Measurements from ENCODE around the gene NBAS. TPM values are rescaled to one million over a fixed set of nuclear protein-coding genes. Genes with fewer than 3 reads are reported as not detected.

NBAS gene
- total and polyA plus RNA-seq, 2 donors (not counting 1 experiment from before 2014, with no cell fraction given), result 27.0 to 124 TPM

- H3K79me2 ChIP-seq (ENCODE audit: control insufficient read depth, insufficient read depth, low read length), result no peaks in the 10 kb centered on the region
- H3K27ac ChIP-seq (ENCODE audit: insufficient read depth, low read length), result no peak overlapping the region
- H3K4me2 ChIP-seq (ENCODE audit: extremely low read depth, insufficient read depth, low read length), result no peak overlapping the region
- H2AFZ ChIP-seq (ENCODE audit: low read length), result no peak overlapping the region
- H3K4me3 ChIP-seq (replicated peaks in 1 of 4; ENCODE audit: control extremely low read depth in 1 of 4, insufficient read depth in 1 of 4, low read depth in 3 of 4, low read length in 4 of 4), result no peak overlapping the region
- no peak for TF ChIP-seq CTCF (conservative IDR thresholded peaks at IDR 0.05 in 1 of 2, IDR thresholded peaks at IDR 0.05 in 1 of 2; ENCODE audit: low read depth in 1 of 2, low read length in 2 of 2)
- peaks cover 15% of the 10 kb centered on the region for H3K36me3 ChIP-seq (ENCODE audit: control insufficient read depth, insufficient read depth, low read length)
- no peak overlapping the region for H3K9ac ChIP-seq (ENCODE audit: insufficient read depth, low read length)
- no peaks in the 10 kb centered on the region for H3K4me1 ChIP-seq (ENCODE audit: control insufficient read depth, extremely low read depth, insufficient read depth, low read length)
- no peaks in the 10 kb centered on the region for H4K20me1 ChIP-seq (ENCODE audit: control insufficient read depth, extremely low read depth, insufficient read depth, low read length)
- DNase-seq (ENCODE audit: low read depth in 2 of 2), result no peak
- H3K27me3 ChIP-seq (ENCODE audit: control insufficient read depth, insufficient read depth, low read length), result no peaks in the 10 kb centered on the region
- H3K9me3 ChIP-seq (ENCODE audit: control insufficient read depth, insufficient read depth, low read depth, low read length), result no peaks in the 10 kb centered on the region
These were observed 47.2 kb upstream of the NBAS start for GRCh38 chr2:15608392-15608761.

- H3K4me2 ChIP-seq (ENCODE audit: extremely low read depth, insufficient read depth, low read length), result no peak overlapping the region
- H3K9ac ChIP-seq (ENCODE audit: insufficient read depth, low read length), result no peak overlapping the region
- TF ChIP-seq CTCF (conservative IDR thresholded peaks at IDR 0.05 in 1 of 2, IDR thresholded peaks at IDR 0.05 in 1 of 2; ENCODE audit: low read depth in 1 of 2, low read length in 2 of 2) (no peak), EZH2 (IDR thresholded peaks at IDR 0.05; ENCODE audit: low read length, missing control alignments) (no peak)
- no peaks in the 10 kb centered on the region for H3K79me2 ChIP-seq (ENCODE audit: control insufficient read depth, insufficient read depth, low read length)
- no peaks in the 10 kb centered on the region for H3K9me3 ChIP-seq (ENCODE audit: control insufficient read depth, insufficient read depth, low read depth, low read length)
- H3K4me1 ChIP-seq (ENCODE audit: control insufficient read depth, extremely low read depth, insufficient read depth, low read length), result no peaks in the 10 kb centered on the region
- no peaks in the 10 kb centered on the region for H3K27me3 ChIP-seq (ENCODE audit: control insufficient read depth, insufficient read depth, low read length)
- H4K20me1 ChIP-seq (ENCODE audit: control insufficient read depth, extremely low read depth, insufficient read depth, low read length), result no peaks in the 10 kb centered on the region
- no peak overlapping the region for H3K27ac ChIP-seq (ENCODE audit: insufficient read depth, low read length)
- no peak overlapping the region for H2AFZ ChIP-seq (ENCODE audit: low read length)
- peaks cover 16% of the 10 kb centered on the region for H3K36me3 ChIP-seq (ENCODE audit: control insufficient read depth, insufficient read depth, low read length)
- DNase-seq (ENCODE audit: low read depth in 2 of 2), result no peak
- no peak overlapping the region for H3K4me3 ChIP-seq (replicated peaks in 1 of 4; ENCODE audit: control extremely low read depth in 1 of 4, insufficient read depth in 1 of 4, low read depth in 3 of 4, low read length in 4 of 4)
These were observed 46.7 kb upstream of the NBAS start for GRCh38 chr2:15607709-15608391.

GRCh38 chr2:15606481-15607441, 45.6 kb upstream of the NBAS start:
- Histone ChIP-seq H3K27ac (ENCODE audit: insufficient read depth, low read length) (no peak overlapping the region), H3K79me2 (ENCODE audit: control insufficient read depth, insufficient read depth, low read length) (no peaks in the 10 kb centered on the region), H3K9ac (ENCODE audit: insufficient read depth, low read length) (no peak overlapping the region), H3K4me3 (replicated peaks in 1 of 4; ENCODE audit: control extremely low read depth in 1 of 4, insufficient read depth in 1 of 4, low read depth in 3 of 4, low read length in 4 of 4) (no peak overlapping the region), H3K36me3 (ENCODE audit: control insufficient read depth, insufficient read depth, low read length) (peaks cover 18% of the 10 kb centered on the region), H4K20me1 (ENCODE audit: control insufficient read depth, extremely low read depth, insufficient read depth, low read length) (no peaks in the 10 kb centered on the region), H3K27me3 (ENCODE audit: control insufficient read depth, insufficient read depth, low read length) (no peaks in the 10 kb centered on the region), H3K9me3 (ENCODE audit: control insufficient read depth, insufficient read depth, low read depth, low read length) (no peaks in the 10 kb centered on the region), H3K4me1 (ENCODE audit: control insufficient read depth, extremely low read depth, insufficient read depth, low read length) (no peaks in the 10 kb centered on the region), H2AFZ (ENCODE audit: low read length) (no peak overlapping the region), H3K4me2 (ENCODE audit: extremely low read depth, insufficient read depth, low read length) (no peak overlapping the region)
- TF ChIP-seq EZH2 (IDR thresholded peaks at IDR 0.05; ENCODE audit: low read length, missing control alignments), result no peak
- TF ChIP-seq CTCF (conservative IDR thresholded peaks at IDR 0.05 in 1 of 2, IDR thresholded peaks at IDR 0.05 in 1 of 2; ENCODE audit: low read depth in 1 of 2, low read length in 2 of 2), result no peak
- no peak for DNase-seq (ENCODE audit: low read depth in 2 of 2)
